CD4-positive, alpha-beta memory T cell (primary cell): ENCODE results near the gene NRXN3. TPM values are rescaled to one million over a fixed set of nuclear protein-coding genes. Genes with fewer than 3 reads are reported as not detected.

Experiments used
- CTCF ChIA-PET: fragments of 350-600 bp; sonication (Branson Sonifier 250); formaldehyde crosslinking; loops from one replicate; lab custom pipeline; 2021; ENCODE audit warnings: inconsistent platforms; ENCODE audit not compliant: partially characterized antibody; lab: Charles Lee
- POLR2A ChIA-PET: fragments of 350-600 bp; sonication (Branson Sonifier 250); formaldehyde crosslinking; loops from one replicate; lab custom pipeline; 2021; ENCODE audit not compliant: partially characterized antibody; lab: Charles Lee
- DNase-seq, 5 donors: peaks; one replicate each; pipeline versions ENCODE4 v3.0.0 to v3.0.0-alpha.2; 2020 to 2022; ENCODE audit warnings: mixed read lengths in 1 of 5
- H3K27ac ChIP-seq: one replicate; pipeline ENCODE4 v1.7.0; 2013; ENCODE audit warnings: low read depth, low read length
- H3K27me3 ChIP-seq: 2 replicates; pipeline ENCODE4 v1.7.0; 2013; ENCODE audit warnings: mild to moderate bottlenecking, low read length, moderate library complexity; ENCODE audit not compliant: insufficient read depth
- H3K36me3 ChIP-seq: 2 replicates; pipeline ENCODE4 v1.7.0; 2013; ENCODE audit warnings: mild to moderate bottlenecking, low read length, moderate library complexity; ENCODE audit not compliant: insufficient read depth
- H3K4me1 ChIP-seq: 2 replicates; pipeline ENCODE4 v1.7.0; 2013; ENCODE audit warnings: mild to moderate bottlenecking, low read length, moderate library complexity; ENCODE audit not compliant: insufficient read depth
- H3K4me3 ChIP-seq, 2 donors: one replicate each; pipeline ENCODE4 v1.7.0; 2013; ENCODE audit warnings: low read length in 2 of 2, mild to moderate bottlenecking in 1 of 2
- H3K9me3 ChIP-seq, 2 donors: one replicate each; pipeline ENCODE4 v1.7.0; 2013; ENCODE audit warnings: low read length in 2 of 2, control low read depth in 1 of 2; ENCODE audit not compliant: control insufficient read depth in 1 of 2
- H3K27ac Mint-ChIP-seq, 7 donors: one replicate each; pipeline ENCODE4 v1.8.0; 2020 to 2021; ENCODE audit warnings: mixed read lengths in 7 of 7, mild to moderate bottlenecking in 6 of 7, inconsistent platforms in 3 of 7, moderate library complexity in 3 of 7
- H3K27me3 Mint-ChIP-seq, 2 donors: one replicate each; pipeline ENCODE4 v1.8.0; 2020 to 2021; ENCODE audit warnings: mixed read lengths in 2 of 2
- H3K36me3 Mint-ChIP-seq, 2 donors: one replicate each; pipeline ENCODE4 v1.8.0; 2020 to 2021; ENCODE audit warnings: mixed read lengths in 2 of 2, inconsistent platforms in 1 of 2, mild to moderate bottlenecking in 1 of 2
- H3K4me1 Mint-ChIP-seq, 4 donors: one replicate each; pipeline ENCODE4 v1.8.0; 2020 to 2021; ENCODE audit warnings: mixed read lengths in 4 of 4, mild to moderate bottlenecking in 1 of 4
- H3K4me3 Mint-ChIP-seq, 8 donors: one replicate each; pipeline ENCODE4 v1.8.0; 2020 to 2021; ENCODE audit warnings: mixed read lengths in 8 of 8, mild to moderate bottlenecking in 7 of 8, moderate library complexity in 6 of 8, inconsistent platforms in 3 of 8
- H3K9me3 Mint-ChIP-seq, 8 donors: one replicate each; pipeline ENCODE4 v1.8.0; 2020 to 2021; ENCODE audit warnings: mixed read lengths in 8 of 8, mild to moderate bottlenecking in 5 of 8, inconsistent platforms in 3 of 8, moderate library complexity in 1 of 8
- intact Hi-C: fragments of 100-400 bp; cut with micrococcal nuclease; formaldehyde crosslinking; loops from one replicate; pipeline ENCODE4 v1.15.1; 2023
- polyA plus RNA-seq, 2 donors: library from polyadenylated mRNA; unstranded; fragments of 300-500 nt; fragmentation: Illumina TruSeq; gene quantifications; one replicate each; pipeline ENCODE4 v1.2.3, GENCODE V29; 2021
- total RNA-seq, 2 experiments: library from RNA; stranded (reverse); gene quantifications; one replicate each; pipeline ENCODE4 v1.2.3, GENCODE V29; 2021

The NRXN3 gene
- total and polyA plus RNA-seq, 4 experiments from 2014 or later = not detected

DNA sequence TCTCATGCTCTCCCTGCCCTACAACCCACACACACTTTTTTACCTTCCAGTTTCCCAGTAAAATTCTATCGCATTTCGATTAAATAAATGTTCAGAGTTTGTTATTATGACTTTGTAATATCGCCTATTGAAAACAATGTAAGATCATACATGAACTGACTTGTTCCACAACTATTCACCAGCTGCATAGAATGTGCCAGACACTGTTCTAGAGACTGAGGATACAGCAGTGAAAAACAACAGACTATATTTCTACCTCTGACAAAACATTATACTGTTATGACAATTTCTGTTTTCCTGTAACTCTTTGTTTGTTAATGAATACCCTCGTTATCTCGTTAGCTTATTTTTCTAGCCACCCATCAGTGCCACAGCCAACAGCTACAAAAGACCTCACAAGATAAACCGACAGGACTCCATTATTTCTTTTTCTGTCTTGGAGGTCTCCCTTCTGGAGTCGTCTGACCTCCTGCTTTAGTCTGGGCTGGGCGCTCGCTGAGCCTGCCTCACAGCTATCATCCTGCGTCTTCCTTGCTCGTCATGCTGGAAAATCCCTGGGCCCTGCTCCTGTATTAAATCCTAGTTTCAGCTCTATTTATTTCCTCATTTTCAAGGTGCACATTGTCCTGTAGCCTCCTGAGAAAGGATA lies 1542.3 kb downstream of the NRXN3 start:
- Mint-ChIP-seq H3K9me3 (peaks cover 0 to 4% (median 0%) of the 10 kb centered on the region in 8 donors), H3K4me3 (no peak overlapping the region), H3K4me1 (no peaks in the 10 kb centered on the region), H3K27ac (no peak overlapping the region), H3K27me3 (no peaks in the 10 kb centered on the region), H3K36me3 (no peaks in the 10 kb centered on the region)
- no peaks in the 10 kb centered on the region for H3K4me1 ChIP-seq
- CTCF ChIA-PET = no interaction called here
- no peaks in the 10 kb centered on the region for H3K36me3 ChIP-seq
- intact Hi-C loops = no loop called here
- H3K27ac ChIP-seq = no peak overlapping the region
- H3K4me3 ChIP-seq = no peak overlapping the region
- no peaks in the 10 kb centered on the region for H3K27me3 ChIP-seq
- H3K9me3 ChIP-seq = no peaks in the 10 kb centered on the region
- POLR2A ChIA-PET = no interaction called here
- no peak for DNase-seq

DNA sequence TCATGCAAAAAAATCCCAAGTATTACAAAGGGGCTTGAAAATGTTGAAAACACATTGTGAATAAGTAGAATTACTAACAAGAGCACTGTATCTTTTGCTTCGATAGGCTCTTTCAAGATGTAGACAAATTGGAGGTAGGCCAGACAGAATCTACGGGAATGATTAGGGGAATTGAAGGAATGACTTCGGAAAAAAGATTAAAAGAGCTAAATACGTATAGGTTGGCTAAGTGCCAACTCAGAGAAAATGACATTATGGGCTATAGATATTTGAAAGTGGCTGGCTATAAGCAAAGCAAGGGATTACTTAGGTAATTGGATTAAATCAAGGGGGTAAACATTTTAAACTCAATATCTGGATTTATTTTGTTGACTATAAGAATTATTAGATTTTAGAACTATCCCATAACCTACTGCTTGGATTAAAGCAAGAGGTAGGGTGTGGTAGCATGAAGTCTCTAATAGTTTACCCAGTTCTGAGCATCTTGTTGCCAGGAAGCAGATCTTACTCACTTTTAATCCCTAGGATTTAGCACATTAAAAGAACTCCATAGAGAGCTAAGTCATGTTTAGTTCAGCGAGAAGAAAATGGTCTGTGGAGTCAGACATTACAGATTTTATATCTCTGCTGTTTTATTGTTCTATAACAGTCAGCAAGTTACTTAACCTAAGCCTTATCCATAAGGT lies 1551.4 kb downstream of the NRXN3 start:
- Histone ChIP-seq H3K9me3 (no peaks in the 10 kb centered on the region), H3K4me1 (no peaks in the 10 kb centered on the region), H3K4me3 (no peak overlapping the region), H3K27ac (no peak overlapping the region), H3K36me3 (no peaks in the 10 kb centered on the region), H3K27me3 (no peaks in the 10 kb centered on the region)
- Mint-ChIP-seq H3K27ac (no peak overlapping the region), H3K27me3 (no peaks in the 10 kb centered on the region), H3K36me3 (no peaks in the 10 kb centered on the region), H3K4me3 (no peak overlapping the region), H3K4me1 (no peaks in the 10 kb centered on the region), H3K9me3 (peaks cover 0 to 6% (median 3%) of the 10 kb centered on the region in 8 donors)
- ChIA-PET CTCF (no interaction called here), POLR2A (no interaction called here)
- DNase-seq = no peak
- intact Hi-C loops = no loop called here

- Mint-ChIP-seq H3K4me3 (no peak overlapping the region), H3K36me3 (no peaks in the 10 kb centered on the region), H3K4me1 (no peaks in the 10 kb centered on the region), H3K27me3 (no peaks in the 10 kb centered on the region), H3K27ac (no peak overlapping the region), H3K9me3 (peaks cover 0 to 22% (median 4%) of the 10 kb centered on the region in 8 donors)
- H3K27ac ChIP-seq = no peak overlapping the region
- POLR2A ChIA-PET = no interaction called here
- DNase-seq = no peak
- H3K27me3 ChIP-seq = no peaks in the 10 kb centered on the region
- H3K36me3 ChIP-seq = no peaks in the 10 kb centered on the region
- intact Hi-C loops = no loop called here
- H3K4me3 ChIP-seq = no peak overlapping the region
- H3K9me3 ChIP-seq = no peaks in the 10 kb centered on the region
- H3K4me1 ChIP-seq = no peaks in the 10 kb centered on the region
- CTCF ChIA-PET = no interaction called here
Observed at GRCh38 chr14:79724934-79725717, 1555.0 kb downstream of the NRXN3 start.

DNA sequence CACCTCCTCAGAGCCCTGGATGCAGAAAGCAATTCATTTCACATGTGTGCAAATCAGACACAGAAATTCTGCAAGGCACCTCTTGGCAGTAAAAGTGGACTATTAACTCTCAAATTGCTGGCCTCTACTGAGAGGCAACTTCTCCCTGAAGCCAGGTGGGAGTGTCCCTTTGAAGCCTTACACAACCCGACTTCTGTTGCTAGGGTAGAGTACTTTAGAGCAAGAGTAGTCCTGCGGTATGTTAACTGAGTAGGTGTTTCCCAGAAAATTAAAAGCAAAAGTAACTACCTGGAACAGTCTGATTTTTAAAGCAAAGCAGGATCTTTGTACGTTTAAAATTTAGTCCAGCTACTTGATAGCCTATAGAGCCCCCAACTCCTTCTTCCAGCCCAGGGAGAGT lies 1557.7 kb downstream of the NRXN3 start:
- H3K4me1 ChIP-seq = no peaks in the 10 kb centered on the region
- Mint-ChIP-seq H3K9me3 (peaks cover 0 to 22% (median 4%) of the 10 kb centered on the region in 8 donors), H3K4me1 (peaks cover 0 to 2% (median 0%) of the 10 kb centered on the region in 4 donors), H3K36me3 (no peaks in the 10 kb centered on the region), H3K27me3 (no peaks in the 10 kb centered on the region), H3K27ac (no peak overlapping the region), H3K4me3 (no peak overlapping the region)
- no peaks in the 10 kb centered on the region for H3K9me3 ChIP-seq
- intact Hi-C loops = no loop called here
- POLR2A ChIA-PET = no interaction called here
- no peak overlapping the region for H3K4me3 ChIP-seq
- CTCF ChIA-PET = no interaction called here
- H3K36me3 ChIP-seq = no peaks in the 10 kb centered on the region
- no peak overlapping the region for H3K27ac ChIP-seq
- DNase-seq = no peak
- H3K27me3 ChIP-seq = no peaks in the 10 kb centered on the region

DNA sequence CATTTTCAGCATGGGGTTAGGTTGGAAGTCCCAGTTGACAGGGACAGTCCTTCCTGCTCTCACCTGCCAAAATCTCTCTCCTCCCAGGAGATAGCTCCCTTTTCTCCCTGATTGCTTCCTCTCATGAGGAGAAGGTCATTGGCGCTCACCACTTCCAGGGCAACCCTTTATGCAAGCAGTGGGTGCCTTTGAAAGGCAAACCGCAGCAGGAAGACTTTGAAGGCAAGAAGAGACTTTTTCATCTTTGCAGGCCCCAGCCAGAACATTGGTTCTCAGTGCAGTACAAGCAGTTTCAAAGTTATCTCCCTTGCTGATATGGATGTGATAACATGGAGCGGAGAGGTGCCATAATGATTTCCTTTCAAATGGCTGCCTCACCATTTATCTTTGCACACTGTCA lies 1558.2 kb downstream of the NRXN3 start:
- H3K27me3 ChIP-seq = no peaks in the 10 kb centered on the region
- H3K27me3 Mint-ChIP-seq = no peaks in the 10 kb centered on the region

DNA sequence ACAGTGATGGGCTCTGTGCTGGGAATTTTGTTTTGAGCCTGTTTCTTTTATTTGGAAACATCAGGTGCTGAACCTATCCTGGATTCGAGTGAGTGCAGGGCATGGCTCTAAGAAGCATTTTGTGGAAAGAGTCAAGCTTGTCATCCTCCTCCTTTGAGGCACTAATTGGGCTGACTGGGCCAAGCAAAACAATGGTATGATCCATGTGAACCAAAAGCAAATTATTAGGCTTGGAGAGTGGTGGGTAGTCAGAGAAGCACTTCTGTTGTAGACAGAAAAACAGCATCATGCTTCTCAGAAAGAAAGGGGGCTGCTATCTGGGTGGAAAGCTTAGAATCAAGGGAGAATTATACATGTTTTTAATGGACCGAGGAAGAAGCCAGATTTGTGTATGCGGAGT lies 1559.6 kb downstream of the NRXN3 start:
- no peaks in the 10 kb centered on the region for H3K4me1 ChIP-seq
- H3K27ac ChIP-seq = no peak overlapping the region
- Mint-ChIP-seq H3K4me1 (peaks cover 0 to 2% (median 0%) of the 10 kb centered on the region in 4 donors), H3K27me3 (no peaks in the 10 kb centered on the region), H3K36me3 (no peaks in the 10 kb centered on the region), H3K4me3 (no peak overlapping the region), H3K9me3 (peaks cover 0 to 16% (median 2%) of the 10 kb centered on the region in 8 donors), H3K27ac (no peak overlapping the region)
- POLR2A ChIA-PET = no interaction called here
- CTCF ChIA-PET = no interaction called here
- no peaks in the 10 kb centered on the region for H3K9me3 ChIP-seq
- DNase-seq = no peak
- H3K36me3 ChIP-seq = no peaks in the 10 kb centered on the region
- no peak overlapping the region for H3K4me3 ChIP-seq
- intact Hi-C loops = no loop called here
- no peaks in the 10 kb centered on the region for H3K27me3 ChIP-seq

More for the DNA sequence above, 1558.2 kb downstream of the NRXN3 start:
- POLR2A ChIA-PET = no interaction called here
- H3K9me3 Mint-ChIP-seq = peaks cover 0 to 22% (median 4%) of the 10 kb centered on the region in 8 donors
- CTCF ChIA-PET = no interaction called here
- H3K36me3 ChIP-seq = no peaks in the 10 kb centered on the region
- no peaks in the 10 kb centered on the region for H3K9me3 ChIP-seq
- H3K4me3 Mint-ChIP-seq = no peak overlapping the region
- no peaks in the 10 kb centered on the region for H3K4me1 ChIP-seq
- H3K4me1 Mint-ChIP-seq = peaks cover 0 to 2% (median 0%) of the 10 kb centered on the region in 4 donors
- intact Hi-C loops = no loop called here
- H3K4me3 ChIP-seq = no peak overlapping the region
- H3K27ac ChIP-seq = no peak overlapping the region
- H3K36me3 Mint-ChIP-seq = no peaks in the 10 kb centered on the region
- no peak for DNase-seq
- no peak overlapping the region for H3K27ac Mint-ChIP-seq

DNA sequence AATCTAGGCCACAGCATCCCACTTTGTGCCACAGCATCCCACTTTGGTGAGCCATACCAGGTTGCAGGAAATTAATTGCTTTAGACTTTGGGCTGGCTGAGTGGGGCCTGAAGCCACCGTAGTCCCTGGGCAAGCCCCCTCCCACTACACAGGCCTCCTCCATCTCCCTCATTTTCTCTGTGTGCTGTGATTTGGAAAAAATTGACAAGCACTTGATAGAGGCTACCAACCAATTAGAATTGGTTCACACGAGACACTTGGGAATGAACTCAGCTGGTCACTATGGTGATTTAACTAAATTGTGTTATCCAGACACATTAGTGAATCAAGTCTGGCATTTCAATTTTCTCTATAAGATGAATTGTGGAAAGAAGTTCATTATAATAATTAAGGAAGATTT lies 1560.0 kb downstream of the NRXN3 start:
- H3K27me3 Mint-ChIP-seq = no peaks in the 10 kb centered on the region
- DNase-seq = no peak
- Histone ChIP-seq H3K27ac (no peak overlapping the region), H3K9me3 (no peaks in the 10 kb centered on the region), H3K4me3 (no peak overlapping the region), H3K4me1 (no peaks in the 10 kb centered on the region), H3K36me3 (no peaks in the 10 kb centered on the region), H3K27me3 (no peaks in the 10 kb centered on the region)
- H3K36me3 Mint-ChIP-seq = no peaks in the 10 kb centered on the region
- no peak overlapping the region for H3K27ac Mint-ChIP-seq
- peaks cover 0 to 2% (median 0%) of the 10 kb centered on the region in 4 donors for H3K4me1 Mint-ChIP-seq
- no peak overlapping the region for H3K4me3 Mint-ChIP-seq
- ChIA-PET POLR2A (no interaction called here), CTCF (no interaction called here)
- H3K9me3 Mint-ChIP-seq = peaks cover 0 to 16% (median 3%) of the 10 kb centered on the region in 8 donors
- intact Hi-C loops = no loop called here
